Loucy (cell line): ENCODE results near the gene SLC12A5.
A peak's percentile ranks its signal among the peaks of the same experiment; 100 is the strongest.

Experiments used
- H2AFZ ChIP-seq: fragments of 200-600 bp; sonication (generic); 2 replicates; pipeline ENCODE4 v1.6.0; 2016; ENCODE audit warnings: antibody characterized with exemption, mild to moderate bottlenecking, low read length, moderate library complexity
- H3F3A ChIP-seq: fragments of 200-600 bp; 2 replicates; pipeline ENCODE4 v1.6.0; 2016; ENCODE audit warnings: antibody characterized with exemption, low read depth, mild to moderate bottlenecking
- H3K27me3 ChIP-seq: fragments of 200-600 bp; sonication (generic); 2 replicates; pipeline ENCODE4 v1.6.1; 2014; ENCODE audit warnings: low read length, mild to moderate bottlenecking; ENCODE audit not compliant: insufficient read depth, poor library complexity, severe bottlenecking
- H3K36me3 ChIP-seq: fragments of 200-600 bp; sonication (generic); 2 replicates; pipeline ENCODE4 v1.6.1; 2016; ENCODE audit warnings: low read length; ENCODE audit not compliant: insufficient read depth
- H3K4me1 ChIP-seq: fragments of 200-600 bp; sonication (generic); 2 replicates; pipeline ENCODE4 v1.5.1; 2014; ENCODE audit warnings: low read length, mild to moderate bottlenecking; ENCODE audit not compliant: insufficient read depth, poor library complexity, severe bottlenecking
- H3K4me2 ChIP-seq: fragments of 200-600 bp; sonication (generic); 2 replicates; pipeline ENCODE4 v1.6.0; 2014; ENCODE audit warnings: antibody characterized with exemption, low read length, low read depth, mild to moderate bottlenecking; ENCODE audit not compliant: poor library complexity, severe bottlenecking
- H3K4me3 ChIP-seq: fragments of 200-600 bp; sonication (generic); 2 replicates; pipeline ENCODE4 v1.5.1; 2014; ENCODE audit warnings: low read length, mild to moderate bottlenecking, mixed read lengths; ENCODE audit not compliant: poor library complexity, severe bottlenecking
- H3K79me2 ChIP-seq: fragments of 200-600 bp; sonication (generic); 2 replicates; pipeline ENCODE4 v1.6.1; 2014; ENCODE audit warnings: low read length; ENCODE audit not compliant: insufficient read depth
- H3K9ac ChIP-seq: fragments of 200-600 bp; sonication (generic); 2 replicates; pipeline ENCODE4 v1.6.0; 2014; ENCODE audit warnings: mild to moderate bottlenecking, low read depth, low read length, moderate library complexity; ENCODE audit not compliant: poor library complexity, severe bottlenecking
- H3K9me2 ChIP-seq: fragments of 200-600 bp; sonication (generic); replicated peaks from 2 replicates; pipeline ENCODE4 v1.6.1; 2016; ENCODE audit warnings: low read depth, low read length, mixed read lengths
- H3K9me3 ChIP-seq: fragments of 200-600 bp; sonication (generic); 2 replicates; pipeline ENCODE4 v1.6.1; 2014; ENCODE audit warnings: mild to moderate bottlenecking, antibody characterized with exemption, low read length, low read depth; ENCODE audit not compliant: insufficient read depth
- H4K20me1 ChIP-seq: fragments of 200-600 bp; sonication (generic); 2 replicates; pipeline ENCODE4 v1.6.0; 2014; ENCODE audit warnings: antibody characterized with exemption, low read length, mild to moderate bottlenecking; ENCODE audit not compliant: insufficient read depth, poor library complexity, severe bottlenecking
- EZH2phosphoT487 ChIP-seq: fragments of 200-600 bp; IDR thresholded peaks from 2 replicates; pipeline ENCODE4 v1.6.1; 2018; ENCODE audit warnings: antibody characterized with exemption, mild to moderate bottlenecking, moderate library complexity, borderline replicate concordance
- TF ChIP-seq, protein P1 (sequence below): fragments of 200-600 bp; sonication (generic); conservative IDR thresholded peaks from 2 replicates; pipeline ENCODE4 v1.5.1; 2014; ENCODE audit warnings: mild to moderate bottlenecking, antibody characterized with exemption, low read length

Gene SLC12A5

GRCh38 chr20:46085179-46085851, 56.3 kb downstream of the SLC12A5 start:
- H3K9me3 ChIP-seq = no peaks in the 10 kb centered on the region
- no peak for TF ChIP-seq EZH2phosphoT487
- TF ChIP-seq, protein P1, sequence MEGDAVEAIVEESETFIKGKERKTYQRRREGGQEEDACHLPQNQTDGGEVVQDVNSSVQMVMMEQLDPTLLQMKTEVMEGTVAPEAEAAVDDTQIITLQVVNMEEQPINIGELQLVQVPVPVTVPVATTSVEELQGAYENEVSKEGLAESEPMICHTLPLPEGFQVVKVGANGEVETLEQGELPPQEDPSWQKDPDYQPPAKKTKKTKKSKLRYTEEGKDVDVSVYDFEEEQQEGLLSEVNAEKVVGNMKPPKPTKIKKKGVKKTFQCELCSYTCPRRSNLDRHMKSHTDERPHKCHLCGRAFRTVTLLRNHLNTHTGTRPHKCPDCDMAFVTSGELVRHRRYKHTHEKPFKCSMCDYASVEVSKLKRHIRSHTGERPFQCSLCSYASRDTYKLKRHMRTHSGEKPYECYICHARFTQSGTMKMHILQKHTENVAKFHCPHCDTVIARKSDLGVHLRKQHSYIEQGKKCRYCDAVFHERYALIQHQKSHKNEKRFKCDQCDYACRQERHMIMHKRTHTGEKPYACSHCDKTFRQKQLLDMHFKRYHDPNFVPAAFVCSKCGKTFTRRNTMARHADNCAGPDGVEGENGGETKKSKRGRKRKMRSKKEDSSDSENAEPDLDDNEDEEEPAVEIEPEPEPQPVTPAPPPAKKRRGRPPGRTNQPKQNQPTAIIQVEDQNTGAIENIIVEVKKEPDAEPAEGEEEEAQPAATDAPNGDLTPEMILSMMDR = no peak
- H3K9ac ChIP-seq = peak overlapping the region; percentile 30
- H3K4me1 ChIP-seq = peaks cover 56% of the 10 kb centered on the region
- no peak overlapping the region for H2AFZ ChIP-seq
- H4K20me1 ChIP-seq = peaks cover 90% of the 10 kb centered on the region
- H3K79me2 ChIP-seq = peaks cover 92% of the 10 kb centered on the region
- peak overlapping the region; percentile 95 for H3K4me3 ChIP-seq
- H3K9me2 ChIP-seq = no peaks in the 10 kb centered on the region
- peaks cover 4% of the 10 kb centered on the region for H3K27me3 ChIP-seq
- no peaks in the 10 kb centered on the region for H3F3A ChIP-seq
- H3K4me2 ChIP-seq = peak overlapping the region; percentile 88
- no peaks in the 10 kb centered on the region for H3K36me3 ChIP-seq

DNA sequence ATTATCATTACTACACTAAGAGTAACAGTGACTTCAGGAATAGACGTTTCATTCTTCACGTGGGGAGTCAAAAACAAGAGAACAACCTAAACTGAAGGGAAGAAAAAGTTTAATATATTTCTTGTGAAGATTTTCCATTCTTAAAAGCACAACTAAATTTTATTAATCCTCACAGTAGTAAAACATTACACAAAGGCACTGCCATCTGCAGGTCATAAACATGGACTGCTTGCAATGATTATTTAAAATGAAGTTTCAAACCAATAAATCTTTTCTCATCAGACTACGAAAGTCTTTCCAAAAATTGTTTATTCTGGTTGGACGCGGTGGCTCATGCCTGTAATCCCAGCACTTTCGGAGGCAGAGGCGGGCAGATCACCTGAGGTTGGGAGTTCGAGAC, 58.1 kb downstream of the SLC12A5 start:
- peaks cover 4% of the 10 kb centered on the region for H3K27me3 ChIP-seq
- peaks cover 74% of the 10 kb centered on the region for H3K79me2 ChIP-seq
- H3K9me2 ChIP-seq = no peaks in the 10 kb centered on the region
- H3K9ac ChIP-seq = peak overlapping the region; percentile 30
- H3F3A ChIP-seq = no peaks in the 10 kb centered on the region
- H3K9me3 ChIP-seq = no peaks in the 10 kb centered on the region
- TF ChIP-seq EZH2phosphoT487 = no peak
- TF ChIP-seq, protein P1 = peak; percentile 66
- peak overlapping the region; percentile 95 for H3K4me3 ChIP-seq
- H3K4me2 ChIP-seq = peak overlapping the region; percentile 88
- H3K4me1 ChIP-seq = peaks cover 52% of the 10 kb centered on the region
- H3K36me3 ChIP-seq = no peaks in the 10 kb centered on the region
- no peak overlapping the region for H2AFZ ChIP-seq
- H4K20me1 ChIP-seq = peaks cover 72% of the 10 kb centered on the region

DNA sequence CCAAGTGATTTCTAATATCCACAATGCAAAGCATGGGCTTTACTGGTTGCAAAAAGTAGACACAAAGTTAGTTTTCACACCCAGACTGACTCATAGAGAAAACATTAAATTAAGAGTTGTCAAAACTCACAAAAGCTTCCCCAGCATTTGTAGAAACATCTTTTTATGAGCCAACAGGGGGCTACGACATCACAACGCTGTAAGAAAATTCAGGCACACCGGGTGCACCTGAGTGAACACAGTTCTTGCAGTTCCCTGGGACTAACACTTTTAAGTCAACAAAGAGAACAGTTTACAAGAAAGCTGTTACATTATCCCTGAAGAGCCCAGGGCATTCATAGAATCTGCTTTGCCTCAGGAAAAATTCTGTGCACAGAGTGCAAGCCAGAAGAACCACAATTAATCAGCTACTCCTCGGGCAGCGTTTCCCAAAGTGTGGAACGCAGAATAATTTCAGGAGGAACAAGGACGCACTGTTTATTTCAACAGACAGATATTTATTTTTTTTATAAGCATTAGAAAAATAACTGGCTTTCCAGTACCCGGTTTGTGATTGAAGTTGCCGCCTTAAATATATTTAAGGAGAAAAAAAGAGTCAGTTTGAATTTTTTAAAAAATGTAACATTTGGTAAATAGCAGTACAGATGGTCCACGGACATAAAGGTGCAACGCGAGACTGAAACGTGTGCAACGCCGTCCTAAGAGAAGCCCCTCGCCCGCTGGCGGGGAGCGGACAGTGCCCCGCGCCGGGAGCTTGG, 59.6 kb downstream of the SLC12A5 start:
- no peaks in the 10 kb centered on the region for H3F3A ChIP-seq
- H3K4me1 ChIP-seq = peaks cover 39% of the 10 kb centered on the region
- H3K9me3 ChIP-seq = no peaks in the 10 kb centered on the region
- peaks cover 58% of the 10 kb centered on the region for H4K20me1 ChIP-seq
- peak overlapping the region; percentile 88 for H3K4me2 ChIP-seq
- no peak overlapping the region for H2AFZ ChIP-seq
- TF ChIP-seq, protein P1 = no peak
- no peak for TF ChIP-seq EZH2phosphoT487
- peaks cover 4% of the 10 kb centered on the region for H3K27me3 ChIP-seq
- H3K79me2 ChIP-seq = peaks cover 60% of the 10 kb centered on the region
- H3K9ac ChIP-seq = peak overlapping the region; percentile 94
- H3K9me2 ChIP-seq = no peaks in the 10 kb centered on the region
- H3K36me3 ChIP-seq = no peaks in the 10 kb centered on the region
- peak overlapping the region; percentile 95 for H3K4me3 ChIP-seq
